Upper lobe of left lung (tissue), 6 donors: ENCODE results near the gene BTD. TPM values are rescaled to one million over a fixed set of nuclear protein-coding genes. Genes with fewer than 3 reads are reported as not detected.

Experiments
- ATAC-seq, 2 donors: fragments of 200-7000 bp; cut with Tn5 transposase; one replicate each; pipeline ENCODE4 v1.9.1; 2022; ENCODE audit warnings: mild to moderate bottlenecking in 2 of 2, moderate library complexity in 2 of 2; ENCODE audit not compliant: low FRiP score in 2 of 2
- DNase-seq, 2 donors: peaks; one replicate each; pipeline ENCODE4 v3.0.0-alpha.2; 2019 to 2020
- H3K27ac ChIP-seq, 4 donors: fragments of 200-600 bp; sonication (generic); one replicate each; pipeline ENCODE4 v1.5.1; 2016 to 2019
- H3K27me3 ChIP-seq, 4 donors: fragments of 200-600 bp; sonication (generic); one replicate each; pipeline ENCODE4 v1.5.1; 2017 to 2019
- H3K36me3 ChIP-seq, 4 donors: fragments of 200-600 bp; sonication (generic); one replicate each; pipeline ENCODE4 v1.5.1; 2016 to 2019
- H3K4me1 ChIP-seq, 4 donors: fragments of 200-600 bp; sonication (generic); one replicate each; pipeline ENCODE4 v1.5.1; 2018 to 2019
- H3K4me3 ChIP-seq, 4 donors: fragments of 200-600 bp; sonication (generic); one replicate each; pipeline ENCODE4 v1.5.1; 2017 to 2019; ENCODE audit warnings: mild to moderate bottlenecking in 2 of 4, moderate library complexity in 1 of 4
- H3K9me3 ChIP-seq, 4 donors: fragments of 200-600 bp; sonication (generic); one replicate each; pipeline ENCODE4 v1.5.1; 2018 to 2019
- EP300 ChIP-seq, 4 donors: sonication (generic); formaldehyde crosslinking; IDR thresholded peaks; one replicate each; pipeline ENCODE4 v1.5.1; 2017; ENCODE audit warnings: antibody characterized with exemption in 4 of 4, control low read depth in 2 of 4
- POLR2A ChIP-seq, 4 donors: fragments of 450-650 bp; IDR thresholded peaks; one replicate each; pipeline ENCODE4 v1.5.1; 2016 to 2017; ENCODE audit warnings: antibody characterized with exemption in 4 of 4, mild to moderate bottlenecking in 2 of 4
- POLR2AphosphoS5 ChIP-seq, 2 donors: sonication (generic); formaldehyde crosslinking; IDR thresholded peaks; one replicate each; pipeline ENCODE4 v1.5.1; 2017; ENCODE audit warnings: antibody characterized with exemption in 2 of 2
- WGBS, 2 donors: methylation state at CpG; one replicate each; pipeline ENCODE4 v1.1.5; 2017 to 2018; 5-methylcytosine and 5-hydroxymethylcytosine counted together
- total RNA-seq, 6 donors: library from RNA; depleted of rRNA in 4 of 6; stranded (reverse); fragments of >200 nt in 4 of 6; gene quantifications; one replicate each; pipeline versions ENCODE4 v1.1.0 to v1.2.1, GENCODE V29; 2016 to 2021
- TF ChIP-seq, protein P1 (sequence below), 6 experiments: fragments of 450-650 bp in 4 of 6; fragments of 200-600 bp in 2 of 6; sonication (generic) in 2 of 6; IDR thresholded peaks; one replicate each; pipeline ENCODE4 v1.5.1; 2016 to 2019; ENCODE audit warnings: antibody characterized with exemption in 6 of 6
- donor health status: DM: no; HTN: no; CAD: no; lungs with moderate emphysema.
- donor health status: DM: no; HTN: yes; CAD: no; lungs with severe emphysema.

BTD gene
- total RNA-seq, 6 donors from 2014 or later, result 6.8 to 32.2 (median 21.8) TPM

GRCh38 chr3:15558581-15558980 lies 43.0 kb upstream of the BTD start:
- H3K9me3 ChIP-seq, result no peaks in the 10 kb centered on the region
- H3K4me1 ChIP-seq, result peaks cover 4 to 9% (median 7%) of the 10 kb centered on the region in 4 donors
- TF ChIP-seq EP300 (IDR thresholded peaks at IDR 0.05), result no peak
- no peak for TF ChIP-seq POLR2AphosphoS5 (IDR thresholded peaks at IDR 0.05)
- TF ChIP-seq, protein P1, sequence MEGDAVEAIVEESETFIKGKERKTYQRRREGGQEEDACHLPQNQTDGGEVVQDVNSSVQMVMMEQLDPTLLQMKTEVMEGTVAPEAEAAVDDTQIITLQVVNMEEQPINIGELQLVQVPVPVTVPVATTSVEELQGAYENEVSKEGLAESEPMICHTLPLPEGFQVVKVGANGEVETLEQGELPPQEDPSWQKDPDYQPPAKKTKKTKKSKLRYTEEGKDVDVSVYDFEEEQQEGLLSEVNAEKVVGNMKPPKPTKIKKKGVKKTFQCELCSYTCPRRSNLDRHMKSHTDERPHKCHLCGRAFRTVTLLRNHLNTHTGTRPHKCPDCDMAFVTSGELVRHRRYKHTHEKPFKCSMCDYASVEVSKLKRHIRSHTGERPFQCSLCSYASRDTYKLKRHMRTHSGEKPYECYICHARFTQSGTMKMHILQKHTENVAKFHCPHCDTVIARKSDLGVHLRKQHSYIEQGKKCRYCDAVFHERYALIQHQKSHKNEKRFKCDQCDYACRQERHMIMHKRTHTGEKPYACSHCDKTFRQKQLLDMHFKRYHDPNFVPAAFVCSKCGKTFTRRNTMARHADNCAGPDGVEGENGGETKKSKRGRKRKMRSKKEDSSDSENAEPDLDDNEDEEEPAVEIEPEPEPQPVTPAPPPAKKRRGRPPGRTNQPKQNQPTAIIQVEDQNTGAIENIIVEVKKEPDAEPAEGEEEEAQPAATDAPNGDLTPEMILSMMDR (IDR thresholded peaks at IDR 0.05), result no peak
- TF ChIP-seq POLR2A (IDR thresholded peaks at IDR 0.05), result no peak
- H3K36me3 ChIP-seq, result peaks cover 11 to 39% (median 21%) of the 10 kb centered on the region in 4 donors
- no peak overlapping the region for H3K4me3 ChIP-seq
- WGBS, 2 donors, result 85 to 94% methylated on average over 9 of the region's 9 CpGs
- H3K27me3 ChIP-seq, result no peaks in the 10 kb centered on the region
- ATAC-seq (no peak), DNase-seq (no peak)
- no peak overlapping the region for H3K27ac ChIP-seq

GRCh38 chr3:15562560-15562959 lies 39.0 kb upstream of the BTD start:
- ATAC-seq (no peak), DNase-seq (no peak)
- Histone ChIP-seq H3K4me1 (peaks cover 0 to 3% (median 0%) of the 10 kb centered on the region in 4 donors), H3K4me3 (no peak overlapping the region), H3K9me3 (no peaks in the 10 kb centered on the region), H3K27me3 (no peaks in the 10 kb centered on the region), H3K27ac (no peak overlapping the region), H3K36me3 (peaks cover 11 to 78% (median 37%) of the 10 kb centered on the region in 4 donors)
- 81 to 86% methylated on average over 5 of the region's 5 CpGs for WGBS, 2 donors
- TF ChIP-seq POLR2A (IDR thresholded peaks at IDR 0.05), result no peak
- TF ChIP-seq, protein P1 (IDR thresholded peaks at IDR 0.05), result no peak
- TF ChIP-seq EP300 (IDR thresholded peaks at IDR 0.05), result no peak
- no peak for TF ChIP-seq POLR2AphosphoS5 (IDR thresholded peaks at IDR 0.05)

DNA sequence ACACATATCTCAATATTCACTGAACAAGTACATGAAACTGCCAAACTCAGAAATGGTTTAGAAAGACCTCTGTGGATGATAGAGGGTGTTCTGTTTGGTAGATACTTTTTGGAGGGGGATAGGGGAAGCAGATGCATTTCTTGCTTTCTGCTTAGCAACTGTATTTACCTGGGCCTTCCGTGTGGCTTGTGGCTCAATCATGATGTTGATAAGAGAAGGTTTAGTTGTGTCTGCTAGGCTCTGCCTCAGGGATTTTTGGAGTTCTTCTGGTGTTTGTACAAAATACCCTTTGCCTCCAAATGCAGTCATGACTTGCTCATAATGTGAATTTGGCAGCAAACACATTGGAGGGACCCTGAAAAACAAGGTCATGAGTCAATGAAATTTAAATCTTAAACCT lies 38.4 kb upstream of the BTD start:
- DNase-seq (no peak), ATAC-seq (no peak)
- TF ChIP-seq POLR2A (IDR thresholded peaks at IDR 0.05) (no peak), POLR2AphosphoS5 (IDR thresholded peaks at IDR 0.05) (no peak), EP300 (IDR thresholded peaks at IDR 0.05) (no peak)
- TF ChIP-seq, protein P1 (IDR thresholded peaks at IDR 0.05), result no peak
- WGBS, 2 donors, result 93 to 94% methylated on average over 1 of the region's 1 CpG
- Histone ChIP-seq H3K9me3 (no peaks in the 10 kb centered on the region), H3K36me3 (peaks cover 11 to 84% (median 41%) of the 10 kb centered on the region in 4 donors), H3K4me3 (no peak overlapping the region), H3K4me1 (no peaks in the 10 kb centered on the region), H3K27me3 (no peaks in the 10 kb centered on the region), H3K27ac (no peak overlapping the region)

DNA sequence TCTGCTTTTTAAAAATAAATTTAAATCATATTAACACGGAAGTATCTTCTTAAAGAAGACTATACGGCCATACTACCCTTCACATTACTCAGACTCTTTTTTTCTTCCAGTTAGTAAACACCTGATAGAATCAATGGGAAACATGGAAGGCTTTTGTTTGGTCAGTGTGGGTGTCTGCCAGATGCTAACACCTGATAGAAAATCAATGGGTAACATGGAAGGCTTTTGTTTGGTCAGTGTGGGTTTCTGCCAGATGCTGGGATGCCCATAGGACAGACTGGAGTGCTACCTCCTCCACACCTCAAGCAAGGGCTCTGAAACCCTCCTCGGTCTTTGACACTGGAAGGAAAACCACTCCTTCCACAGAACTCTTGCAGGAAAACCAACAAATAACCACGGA lies 29.4 kb upstream of the BTD start:
- Histone ChIP-seq H3K4me3 (no peak overlapping the region), H3K27ac (no peak overlapping the region), H3K27me3 (no peaks in the 10 kb centered on the region), H3K36me3 (peaks cover 9 to 72% (median 16%) of the 10 kb centered on the region in 4 donors), H3K9me3 (no peaks in the 10 kb centered on the region), H3K4me1 (no peaks in the 10 kb centered on the region)
- ATAC-seq, result no peak
- WGBS, 2 donors, result 68 to 86% methylated on average over 4 of the region's 4 CpGs
- DNase-seq, result no peak
- TF ChIP-seq POLR2AphosphoS5 (IDR thresholded peaks at IDR 0.05) (no peak), POLR2A (IDR thresholded peaks at IDR 0.05) (no peak)
- TF ChIP-seq, protein P1 (IDR thresholded peaks at IDR 0.05), result no peak

- no peaks in the 10 kb centered on the region for H3K9me3 ChIP-seq
- ATAC-seq (no peak), DNase-seq (no peak)
- H3K27me3 ChIP-seq, result no peaks in the 10 kb centered on the region
- H3K27ac ChIP-seq, result no peak overlapping the region
- no peak overlapping the region for H3K4me3 ChIP-seq
- H3K36me3 ChIP-seq, result peaks cover 9 to 68% (median 13%) of the 10 kb centered on the region in 4 donors
- 96 to 98% methylated on average over 5 of the region's 5 CpGs for WGBS, 2 donors
- TF ChIP-seq, protein P1 (IDR thresholded peaks at IDR 0.05), result no peak
- TF ChIP-seq EP300 (IDR thresholded peaks at IDR 0.05) (no peak), POLR2A (IDR thresholded peaks at IDR 0.05) (no peak), POLR2AphosphoS5 (IDR thresholded peaks at IDR 0.05) (no peak)
- H3K4me1 ChIP-seq, result peaks cover 0 to 6% (median 2%) of the 10 kb centered on the region in 4 donors
These were observed 26.1 kb upstream of the BTD start for GRCh38 chr3:15575446-15575845.
